ENCODE data around the gene NAXE. TPM values are rescaled to one million over a fixed set of nuclear protein-coding genes. Genes with fewer than 3 reads are reported as not detected.

NAXE gene
- total and polyA plus RNA-seq, 2 of the 13 experiments (the other 11 are each of a cell fraction or from before 2014, with no cell fraction given), result 39.4 to 59.4 TPM

DNA sequence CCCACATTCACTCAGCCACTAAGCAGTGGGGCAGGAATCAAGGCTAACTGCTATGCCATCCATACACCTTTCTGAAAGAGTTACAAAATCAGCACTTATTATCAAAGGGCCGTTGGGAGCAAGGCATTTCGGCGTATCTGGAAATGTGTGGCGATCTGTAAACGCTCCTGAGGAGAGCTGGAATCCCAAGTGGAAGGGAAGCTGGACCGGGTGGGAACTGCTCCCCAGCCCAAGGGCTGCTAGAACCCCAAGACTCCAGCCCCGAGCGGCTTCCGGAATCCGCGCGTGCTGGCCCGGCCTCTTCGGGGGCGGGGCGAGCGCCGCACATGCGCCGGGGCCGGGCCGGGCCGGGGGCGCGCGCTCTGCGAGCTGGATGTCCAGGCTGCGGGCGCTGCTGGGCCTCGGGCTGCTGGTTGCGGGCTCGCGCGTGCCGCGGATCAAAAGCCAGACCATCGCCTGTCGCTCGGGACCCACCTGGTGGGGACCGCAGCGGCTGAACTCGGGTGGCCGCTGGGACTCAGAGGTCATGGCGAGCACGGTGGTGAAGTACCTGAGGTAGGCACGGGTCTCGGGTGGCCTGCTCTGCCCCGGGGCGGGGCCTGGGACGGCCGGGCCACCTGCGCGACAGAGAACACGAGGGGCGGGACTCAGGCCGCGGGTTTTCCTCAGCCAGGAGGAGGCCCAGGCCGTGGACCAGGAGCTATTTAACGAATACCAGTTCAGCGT is at the start of gene NAXE (continued):
- no peak for TF ChIP-seq CENPBD1 (CRISPR knock-in tag; IDR thresholded peaks at IDR 0.05; ENCODE audit: borderline replicate concordance, low read depth)
- TF ChIP-seq ZNF776 (CRISPR knock-in tag; IDR thresholded peaks at IDR 0.05), result peak; percentile 89; the same call in 1 of the 2 replicates
- TF ChIP-seq, protein P1, sequence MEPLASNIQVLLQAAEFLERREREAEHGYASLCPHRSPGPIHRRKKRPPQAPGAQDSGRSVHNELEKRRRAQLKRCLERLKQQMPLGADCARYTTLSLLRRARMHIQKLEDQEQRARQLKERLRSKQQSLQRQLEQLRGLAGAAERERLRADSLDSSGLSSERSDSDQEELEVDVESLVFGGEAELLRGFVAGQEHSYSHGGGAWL (CRISPR knock-in tag; IDR thresholded peaks at IDR 0.05), result peak; percentile 44; the same call in 1 of the 2 replicates
- TF ChIP-seq ZNF75D (CRISPR knock-in tag; IDR thresholded peaks at IDR 0.05; ENCODE audit: borderline replicate concordance), result no peak
- TF ChIP-seq HOXA7 (CRISPR knock-in tag; IDR thresholded peaks at IDR 0.05), result no peak
- TF ChIP-seq MIER2 (CRISPR knock-in tag; IDR thresholded peaks at IDR 0.05), result no peak
- no peak for TF ChIP-seq HOMEZ (CRISPR knock-in tag; IDR thresholded peaks at IDR 0.05; ENCODE audit: low read depth)
- TF ChIP-seq ZNF703 (CRISPR knock-in tag; IDR thresholded peaks at IDR 0.05; ENCODE audit: borderline replicate concordance), result no peak
- TF ChIP-seq, protein P2, sequence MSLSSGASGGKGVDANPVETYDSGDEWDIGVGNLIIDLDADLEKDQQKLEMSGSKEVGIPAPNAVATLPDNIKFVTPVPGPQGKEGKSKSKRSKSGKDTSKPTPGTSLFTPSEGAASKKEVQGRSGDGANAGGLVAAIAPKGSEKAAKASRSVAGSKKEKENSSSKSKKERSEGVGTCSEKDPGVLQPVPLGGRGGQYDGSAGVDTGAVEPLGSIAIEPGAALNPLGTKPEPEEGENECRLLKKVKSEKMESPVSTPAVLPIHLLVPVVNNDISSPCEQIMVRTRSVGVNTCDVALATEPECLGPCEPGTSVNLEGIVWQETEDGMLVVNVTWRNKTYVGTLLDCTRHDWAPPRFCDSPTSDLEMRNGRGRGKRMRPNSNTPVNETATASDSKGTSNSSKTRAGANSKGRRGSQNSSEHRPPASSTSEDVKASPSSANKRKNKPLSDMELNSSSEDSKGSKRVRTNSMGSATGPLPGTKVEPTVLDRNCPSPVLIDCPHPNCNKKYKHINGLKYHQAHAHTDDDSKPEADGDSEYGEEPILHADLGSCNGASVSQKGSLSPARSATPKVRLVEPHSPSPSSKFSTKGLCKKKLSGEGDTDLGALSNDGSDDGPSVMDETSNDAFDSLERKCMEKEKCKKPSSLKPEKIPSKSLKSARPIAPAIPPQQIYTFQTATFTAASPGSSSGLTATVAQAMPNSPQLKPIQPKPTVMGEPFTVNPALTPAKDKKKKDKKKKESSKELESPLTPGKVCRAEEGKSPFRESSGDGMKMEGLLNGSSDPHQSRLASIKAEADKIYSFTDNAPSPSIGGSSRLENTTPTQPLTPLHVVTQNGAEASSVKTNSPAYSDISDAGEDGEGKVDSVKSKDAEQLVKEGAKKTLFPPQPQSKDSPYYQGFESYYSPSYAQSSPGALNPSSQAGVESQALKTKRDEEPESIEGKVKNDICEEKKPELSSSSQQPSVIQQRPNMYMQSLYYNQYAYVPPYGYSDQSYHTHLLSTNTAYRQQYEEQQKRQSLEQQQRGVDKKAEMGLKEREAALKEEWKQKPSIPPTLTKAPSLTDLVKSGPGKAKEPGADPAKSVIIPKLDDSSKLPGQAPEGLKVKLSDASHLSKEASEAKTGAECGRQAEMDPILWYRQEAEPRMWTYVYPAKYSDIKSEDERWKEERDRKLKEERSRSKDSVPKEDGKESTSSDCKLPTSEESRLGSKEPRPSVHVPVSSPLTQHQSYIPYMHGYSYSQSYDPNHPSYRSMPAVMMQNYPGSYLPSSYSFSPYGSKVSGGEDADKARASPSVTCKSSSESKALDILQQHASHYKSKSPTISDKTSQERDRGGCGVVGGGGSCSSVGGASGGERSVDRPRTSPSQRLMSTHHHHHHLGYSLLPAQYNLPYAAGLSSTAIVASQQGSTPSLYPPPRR (CRISPR knock-in tag; IDR thresholded peaks at IDR 0.05; ENCODE audit: borderline replicate concordance), result no peak
- TF ChIP-seq, protein P3, sequence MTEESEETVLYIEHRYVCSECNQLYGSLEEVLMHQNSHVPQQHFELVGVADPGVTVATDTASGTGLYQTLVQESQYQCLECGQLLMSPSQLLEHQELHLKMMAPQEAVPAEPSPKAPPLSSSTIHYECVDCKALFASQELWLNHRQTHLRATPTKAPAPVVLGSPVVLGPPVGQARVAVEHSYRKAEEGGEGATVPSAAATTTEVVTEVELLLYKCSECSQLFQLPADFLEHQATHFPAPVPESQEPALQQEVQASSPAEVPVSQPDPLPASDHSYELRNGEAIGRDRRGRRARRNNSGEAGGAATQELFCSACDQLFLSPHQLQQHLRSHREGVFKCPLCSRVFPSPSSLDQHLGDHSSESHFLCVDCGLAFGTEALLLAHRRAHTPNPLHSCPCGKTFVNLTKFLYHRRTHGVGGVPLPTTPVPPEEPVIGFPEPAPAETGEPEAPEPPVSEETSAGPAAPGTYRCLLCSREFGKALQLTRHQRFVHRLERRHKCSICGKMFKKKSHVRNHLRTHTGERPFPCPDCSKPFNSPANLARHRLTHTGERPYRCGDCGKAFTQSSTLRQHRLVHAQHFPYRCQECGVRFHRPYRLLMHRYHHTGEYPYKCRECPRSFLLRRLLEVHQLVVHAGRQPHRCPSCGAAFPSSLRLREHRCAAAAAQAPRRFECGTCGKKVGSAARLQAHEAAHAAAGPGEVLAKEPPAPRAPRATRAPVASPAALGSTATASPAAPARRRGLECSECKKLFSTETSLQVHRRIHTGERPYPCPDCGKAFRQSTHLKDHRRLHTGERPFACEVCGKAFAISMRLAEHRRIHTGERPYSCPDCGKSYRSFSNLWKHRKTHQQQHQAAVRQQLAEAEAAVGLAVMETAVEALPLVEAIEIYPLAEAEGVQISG (CRISPR knock-in tag; IDR thresholded peaks at IDR 0.05), result peak; percentile 82
- TF ChIP-seq KLF9 (CRISPR knock-in tag; IDR thresholded peaks at IDR 0.05; ENCODE audit: low read depth), result no peak
- TF ChIP-seq ZNF572 (CRISPR knock-in tag; IDR thresholded peaks at IDR 0.05), result no peak
- TF ChIP-seq ZSCAN5A (CRISPR knock-in tag; IDR thresholded peaks at IDR 0.05; ENCODE audit: borderline replicate concordance), result no peak
- peak; percentile 7; the same call in 1 of the 2 replicates for TF ChIP-seq FLYWCH1 (CRISPR knock-in tag; IDR thresholded peaks at IDR 0.05)
- 0 out of 2 replicates have a peak, but pooled peaks have one; percentile 29 for TF ChIP-seq HIVEP1 (CRISPR knock-in tag; IDR thresholded peaks at IDR 0.05)
- no peak for TF ChIP-seq ZNF230 (CRISPR knock-in tag; IDR thresholded peaks at IDR 0.05)

All from HepG2 (cell line).